Measurements from ENCODE around the gene JMJD4.

GRCh38 chr1:227767401-227768124, 32.5 kb upstream of the JMJD4 start:
- TF ChIP-seq CTCF (IDR thresholded peaks at IDR 0.05; ENCODE audit: low read depth, low read length, poor library complexity, severe bottlenecking) = no peak
- TF ChIP-seq EZH2phosphoT487 (IDR thresholded peaks at IDR 0.05; ENCODE audit: borderline replicate concordance, low read length) = no peak

Data from DOHH2 (cell line).